ENCODE measurements around the gene FARP1.
"Not testable (repeated sequence)": the region's sequence is repeated elsewhere in the genome, so short reads cannot be mapped to it uniquely, and the experiment has no call there.

Gene FARP1

DNA sequence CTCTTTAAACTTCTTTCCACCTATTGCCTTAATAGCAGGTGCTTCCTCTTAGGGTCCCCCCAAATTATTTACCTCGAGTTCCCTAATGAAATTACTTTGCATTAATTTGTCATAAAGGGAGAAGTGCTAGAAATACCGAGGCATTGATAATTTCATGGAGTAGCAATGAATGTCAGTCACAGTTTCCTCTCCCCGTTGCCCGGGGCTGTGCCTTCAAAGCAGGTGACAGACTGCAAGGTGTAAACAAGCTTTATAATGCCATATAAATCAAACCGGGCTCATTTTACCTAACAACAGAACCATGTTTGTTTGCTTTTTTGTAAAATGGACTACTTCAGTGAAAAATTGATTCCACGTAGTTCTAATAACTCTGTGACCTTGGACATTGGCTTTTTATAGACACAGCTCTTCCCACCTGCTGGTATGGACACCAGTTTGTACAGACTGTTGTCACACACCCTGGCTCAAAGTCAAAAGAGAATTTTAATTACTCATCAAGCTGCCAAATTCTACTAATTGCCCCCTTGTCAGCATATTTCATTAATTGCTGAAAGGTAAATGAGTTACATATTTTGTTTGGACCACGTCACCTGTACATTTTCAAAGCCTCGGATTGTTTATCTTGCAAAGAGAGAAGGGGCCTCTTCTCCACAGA lies 262.9 kb downstream of the FARP1 start:
- in situ Hi-C loops (cut with HindIII; ENCODE audit: low sequenced_read_pairs): loop anchor here (5.0 kb wide), 1 partner anchor 324 kb away; no protein-coding TSS in a partner anchor

DNA sequence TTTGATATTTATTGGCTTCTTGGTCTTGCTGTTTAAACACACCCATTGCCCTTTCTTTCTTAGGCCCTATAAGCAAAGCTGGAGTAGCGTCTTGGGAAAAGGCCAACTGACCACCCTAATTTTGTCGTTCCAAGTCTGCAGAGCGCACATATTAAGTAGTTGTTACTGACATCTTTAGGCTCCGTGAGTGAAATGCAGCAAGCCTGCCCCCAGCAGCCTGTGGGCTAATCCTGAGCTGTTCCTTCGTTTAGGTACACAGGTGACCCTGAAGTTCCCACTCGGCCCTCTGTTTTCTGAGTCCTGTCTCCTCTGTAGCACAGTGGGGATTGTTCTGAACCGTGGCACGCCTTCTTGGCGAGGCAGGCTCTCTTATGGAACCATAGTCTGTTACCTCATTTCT lies 263.5 kb downstream of the FARP1 start:
- in situ Hi-C loops (cut with HindIII; ENCODE audit: low sequenced_read_pairs): loop anchor here (5.0 kb wide), 1 partner anchor 324 kb away; no protein-coding TSS in a partner anchor

GRCh38 chr13:98406971-98407370 lies 264.1 kb downstream of the FARP1 start:
- in situ Hi-C loops (cut with HindIII; ENCODE audit: low sequenced_read_pairs): loop anchor here (5.0 kb wide), 1 partner anchor 325 kb away; no protein-coding TSS in a partner anchor

- in situ Hi-C loops (cut with HindIII; ENCODE audit: low sequenced_read_pairs): loop anchor here (5.0 kb wide), 1 partner anchor 325 kb away; no protein-coding TSS in a partner anchor
Observed at GRCh38 chr13:98407575-98407974, 264.7 kb downstream of the FARP1 start.

- in situ Hi-C loops (cut with HindIII; ENCODE audit: low sequenced_read_pairs): loop anchor here (5.0 kb wide), 1 partner anchor 327 kb away; no protein-coding TSS in a partner anchor
Observed at GRCh38 chr13:98409281-98409680, 266.4 kb downstream of the FARP1 start.

DNA sequence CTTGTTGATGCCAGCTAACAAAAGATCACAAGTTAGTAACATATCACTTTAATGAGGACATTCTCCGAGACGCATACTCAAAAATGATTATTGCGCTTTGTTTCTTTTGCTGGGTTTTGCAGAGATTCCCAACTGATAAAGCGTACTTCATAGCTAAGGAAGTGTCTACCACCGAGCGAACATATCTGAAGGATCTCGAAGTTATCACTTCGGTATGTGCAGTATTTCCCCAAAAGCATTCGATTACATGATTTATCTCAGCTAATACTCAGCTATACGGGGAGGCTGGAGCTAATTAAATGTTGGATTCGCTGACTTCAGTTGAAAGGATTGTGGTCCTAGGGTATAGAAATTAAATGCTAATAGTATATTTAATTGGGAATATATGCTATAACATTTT lies 267.7 kb downstream of the FARP1 start:
- in situ Hi-C loops (cut with HindIII; ENCODE audit: low sequenced_read_pairs): no loop called here

DNA sequence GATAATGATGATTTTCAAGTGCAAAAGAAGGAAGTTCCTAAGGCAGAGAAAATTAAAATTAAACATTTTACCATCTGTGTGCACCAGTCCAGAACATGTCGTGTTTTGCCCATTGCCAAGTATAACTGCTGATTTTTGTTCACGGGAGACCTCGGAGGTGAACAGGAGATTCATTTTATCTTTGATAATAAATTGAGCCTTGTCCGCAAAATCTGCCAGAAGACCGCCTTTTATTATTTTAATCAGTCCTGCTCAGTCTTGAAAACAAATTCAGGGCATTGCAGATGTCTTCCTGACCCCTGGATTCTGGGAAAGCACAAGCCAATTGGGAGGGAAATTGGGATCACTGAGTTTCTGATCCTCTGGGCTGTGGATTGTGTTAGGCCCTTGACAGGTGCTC lies 268.1 kb downstream of the FARP1 start:
- in situ Hi-C loops (cut with HindIII; ENCODE audit: low sequenced_read_pairs): no loop called here

DNA sequence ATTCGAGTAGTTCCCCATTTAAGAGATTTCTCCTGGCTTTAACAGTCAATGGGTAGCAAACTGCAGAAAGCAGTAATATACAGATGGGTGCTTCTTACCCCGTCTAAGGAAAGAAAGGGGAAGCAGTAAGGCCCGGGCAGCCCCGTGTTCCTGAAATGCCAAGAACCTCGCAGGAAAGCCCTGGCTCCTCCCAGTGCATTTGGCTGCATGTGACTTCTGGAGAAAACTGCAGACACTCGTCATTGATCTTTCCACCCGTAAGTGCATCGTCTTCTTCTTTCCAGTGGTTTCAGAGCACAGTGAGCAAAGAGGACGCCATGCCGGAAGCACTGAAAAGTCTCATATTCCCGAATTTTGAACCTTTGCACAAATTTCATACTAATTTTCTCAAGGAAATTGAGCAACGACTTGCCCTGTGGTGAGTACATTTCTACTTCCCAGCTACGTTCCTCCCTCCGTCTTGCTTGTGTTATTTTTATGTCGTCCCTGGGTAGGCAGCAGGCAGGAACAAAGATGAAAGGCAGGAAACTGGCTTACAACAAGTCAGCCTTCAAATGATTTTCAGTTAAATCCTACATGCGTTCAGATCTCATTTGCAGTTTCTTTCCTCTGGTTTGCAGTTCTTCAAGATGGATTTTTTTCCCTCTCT lies 268.8 kb downstream of the FARP1 start:
- in situ Hi-C loops (cut with HindIII; ENCODE audit: low sequenced_read_pairs): no loop called here

DNA sequence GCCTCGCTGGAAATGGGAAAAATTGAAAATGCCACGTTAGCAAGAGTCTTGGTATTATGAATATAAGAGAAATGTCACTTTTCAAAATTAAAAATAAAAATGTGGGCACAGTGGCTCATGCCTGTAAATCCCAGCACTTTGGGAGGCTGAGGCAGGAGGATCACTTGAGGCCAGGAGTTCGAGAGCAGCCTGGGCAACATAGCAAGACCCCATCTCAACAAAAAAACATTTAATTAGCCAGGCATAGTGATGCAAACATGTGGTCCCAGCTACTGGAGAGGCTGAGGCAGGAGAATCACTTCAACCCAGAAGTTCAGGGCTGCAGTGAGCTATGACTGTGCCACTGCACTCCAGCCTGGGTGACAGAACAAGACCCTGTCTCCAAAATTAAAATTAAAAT lies 270.4 kb downstream of the FARP1 start:
- in situ Hi-C loops (cut with HindIII; ENCODE audit: low sequenced_read_pairs): not testable (repeated sequence)

GRCh38 chr13:98413796-98414195 lies 270.9 kb downstream of the FARP1 start:
- in situ Hi-C loops (cut with HindIII; ENCODE audit: low sequenced_read_pairs): no loop called here

DNA sequence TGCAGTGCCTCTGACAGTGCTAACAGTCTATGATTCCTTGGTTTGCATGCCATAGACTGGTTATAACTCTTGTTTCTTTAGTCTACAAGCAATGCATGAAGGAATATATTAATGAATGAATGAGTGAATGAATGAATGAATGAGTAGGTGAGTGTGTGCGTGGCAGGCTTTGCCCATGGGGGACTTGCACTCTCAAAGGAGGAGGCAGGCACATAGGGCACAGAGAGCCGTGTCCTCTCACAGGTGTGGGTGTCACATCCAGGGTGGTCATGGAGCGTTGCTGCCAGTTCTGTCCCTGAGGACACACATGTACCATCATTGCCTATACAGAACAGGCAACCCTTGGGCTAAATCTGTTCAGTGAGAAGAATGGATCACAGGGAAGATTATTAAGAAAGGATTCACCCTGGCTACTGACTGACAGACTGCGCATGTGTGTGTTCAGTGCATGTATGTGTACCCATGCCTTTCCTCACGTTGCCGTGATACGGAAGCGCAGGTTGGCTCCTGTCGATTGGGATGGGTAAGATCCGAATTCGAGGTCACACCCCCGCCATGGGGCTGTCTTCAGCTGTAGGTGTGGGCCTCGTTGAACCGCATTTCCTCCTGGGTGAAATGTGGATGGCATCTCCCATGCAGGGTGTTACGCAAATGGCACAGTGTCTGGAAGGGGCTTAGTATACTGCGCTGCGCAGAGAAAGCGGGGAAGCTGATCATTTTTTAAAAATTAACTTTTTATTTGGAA lies 272.6 kb downstream of the FARP1 start:
- in situ Hi-C loops (cut with HindIII; ENCODE audit: low sequenced_read_pairs): no loop called here

DNA sequence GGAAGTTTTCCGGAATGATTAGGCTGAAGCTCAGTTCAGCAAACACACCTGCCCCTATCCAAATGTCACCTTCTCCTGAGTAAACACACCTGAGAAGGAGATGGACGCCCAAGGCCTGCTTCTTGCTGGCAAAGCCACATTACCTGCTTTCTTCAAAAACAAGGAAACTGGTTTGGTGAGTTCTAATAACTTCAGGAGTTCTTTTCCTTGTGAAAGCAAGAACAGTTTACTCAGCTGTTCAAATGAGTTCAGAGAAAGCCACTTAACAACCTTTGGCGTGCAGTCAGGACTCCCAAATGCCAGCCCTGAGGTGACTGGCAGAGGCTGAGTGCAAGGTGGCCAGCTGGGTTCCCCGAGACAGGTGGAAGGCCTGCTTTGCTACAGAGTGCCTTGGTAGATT lies 273.5 kb downstream of the FARP1 start:
- in situ Hi-C loops (cut with HindIII; ENCODE audit: low sequenced_read_pairs): no loop called here

DNA sequence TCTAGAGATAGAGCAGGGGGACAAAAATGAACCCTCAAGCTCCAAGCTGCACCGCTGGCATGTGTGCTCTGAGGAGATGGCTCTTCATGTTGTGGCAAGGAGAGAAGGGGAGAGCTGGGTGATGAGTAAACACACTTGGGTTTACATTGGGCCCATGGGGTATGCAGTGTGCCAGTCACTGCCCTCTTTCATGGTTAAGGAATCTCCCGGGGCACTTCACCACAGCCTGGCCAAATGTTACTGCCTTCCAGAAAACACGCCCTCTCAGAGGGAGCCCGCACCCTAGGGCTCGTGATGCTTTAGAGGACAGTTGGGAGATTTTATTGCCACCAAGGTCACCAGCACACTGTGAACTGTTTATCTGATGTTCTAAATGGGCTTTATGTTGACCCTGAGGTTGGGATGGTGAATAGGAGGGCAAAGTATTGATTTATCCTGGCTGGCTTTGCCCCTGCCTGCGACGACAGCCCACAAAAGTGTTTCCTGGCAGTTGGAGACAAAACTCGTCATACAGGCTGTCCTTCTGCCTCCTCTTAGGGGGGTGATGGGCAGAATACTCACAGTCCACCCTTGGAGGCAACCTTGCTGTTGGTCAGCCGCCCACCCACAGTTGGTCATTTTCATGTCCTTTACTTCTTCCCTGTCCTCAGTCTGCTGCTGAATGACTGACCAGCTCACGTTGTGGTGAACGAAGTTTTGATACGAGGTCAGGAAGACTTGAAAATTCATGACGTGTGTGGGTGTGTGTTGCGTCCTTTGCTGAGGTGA lies 277.1 kb downstream of the FARP1 start:
- in situ Hi-C loops (cut with HindIII; ENCODE audit: low sequenced_read_pairs): loop anchor here (10.0 kb wide), 1 partner anchor 275 kb away; the partner anchor contains the start of gene FARP1

- in situ Hi-C loops (cut with HindIII; ENCODE audit: low sequenced_read_pairs): loop anchor here (10.0 kb wide), 1 partner anchor 276 kb away; the partner anchor contains the start of gene FARP1
Observed at GRCh38 chr13:98420554-98421175, 277.8 kb downstream of the FARP1 start.

DNA sequence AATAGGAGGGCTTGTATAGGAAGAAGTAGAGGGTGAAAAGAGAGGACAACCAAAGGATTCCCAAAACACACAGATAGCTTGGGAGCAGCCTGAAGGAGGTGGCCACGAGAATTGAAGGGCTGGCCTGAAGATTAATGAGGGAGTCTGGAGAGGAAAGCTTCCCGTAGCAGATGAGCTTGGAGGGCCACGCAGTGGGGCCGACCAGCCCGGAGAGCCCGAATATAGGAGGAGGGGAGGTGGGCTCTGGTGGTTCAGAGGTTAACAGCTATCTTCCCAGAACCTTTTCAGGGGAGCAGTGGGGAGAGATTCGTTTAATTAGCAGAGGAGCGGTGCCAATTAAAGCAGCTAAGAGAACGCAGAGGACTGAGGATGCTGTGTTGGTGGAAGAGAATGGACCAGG lies 279.2 kb downstream of the FARP1 start:
- in situ Hi-C loops (cut with HindIII; ENCODE audit: low sequenced_read_pairs): loop anchor here (10.0 kb wide), 1 partner anchor 277 kb away; the partner anchor contains the start of gene FARP1

- in situ Hi-C loops (cut with HindIII; ENCODE audit: low sequenced_read_pairs): loop anchor here (10.0 kb wide), 1 partner anchor 279 kb away; the partner anchor contains the start of gene FARP1
Observed at GRCh38 chr13:98423417-98423816, 280.5 kb downstream of the FARP1 start.

DNA sequence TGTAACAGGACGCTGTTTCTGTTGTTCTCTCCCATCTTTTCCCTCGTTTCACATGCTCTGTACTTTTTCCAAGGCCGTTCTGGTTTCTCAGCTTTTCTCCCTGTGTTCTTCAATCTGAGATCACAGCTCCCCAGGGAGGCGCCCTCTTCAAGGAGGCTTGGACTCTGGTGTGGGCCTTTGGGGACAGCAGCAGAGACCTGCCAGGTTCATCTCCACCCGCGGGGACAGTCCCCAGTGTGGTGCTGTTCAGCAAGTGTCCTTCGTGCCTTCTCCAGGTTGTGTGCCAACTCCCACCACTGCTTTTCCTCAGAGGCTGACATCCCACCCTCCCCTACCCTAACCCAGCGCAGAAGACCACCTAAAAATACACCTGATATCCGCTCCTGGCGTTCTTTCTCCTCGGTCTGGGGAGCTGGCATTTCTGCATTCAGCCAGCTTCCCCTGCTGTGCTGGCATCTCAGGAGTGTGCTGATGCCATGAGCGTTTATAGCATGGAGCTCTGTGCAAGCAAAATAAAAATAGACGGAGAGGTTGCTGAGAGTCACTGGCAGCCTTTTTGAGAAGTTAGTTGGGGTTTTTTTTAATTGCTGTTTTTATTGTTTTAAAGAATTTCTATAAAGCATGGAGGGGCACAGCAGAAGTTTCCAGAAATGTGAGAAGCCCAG lies 284.6 kb downstream of the FARP1 start:
- in situ Hi-C loops (cut with HindIII; ENCODE audit: low sequenced_read_pairs): loop anchor here (10.0 to 25.0 kb wide), 2 partner anchors 235 to 283 kb away; partner anchors contain the start of gene FARP1

GRCh38 chr13:98428256-98428966 lies 285.5 kb downstream of the FARP1 start:
- in situ Hi-C loops (cut with HindIII; ENCODE audit: low sequenced_read_pairs): loop anchor here (10.0 to 25.0 kb wide), 2 partner anchors 234 to 284 kb away; partner anchors contain the start of gene FARP1

GRCh38 chr13:98429081-98429480 lies 286.2 kb downstream of the FARP1 start:
- in situ Hi-C loops (cut with HindIII; ENCODE audit: low sequenced_read_pairs): loop anchor here (10.0 to 25.0 kb wide), 2 partner anchors 233 to 284 kb away; partner anchors contain the start of gene FARP1

All from DLD1 (cell line).